GM19463 (cell line): Measurements from ENCODE around the gene LCORL.

ENCODE experiments used
- ATAC-seq: cut with Tn5 transposase; IDR thresholded peaks from one replicate; pipeline ENCODE4 v1.9.1; 2021; ENCODE audit warnings: mild to moderate bottlenecking, moderate library complexity; ENCODE audit not compliant: unreplicated experiment

LCORL gene

GRCh38 chr4:17934286-17934685, 87.3 kb downstream of the LCORL start:
- no peak for ATAC-seq

- no peak for ATAC-seq
These were observed 88.4 kb downstream of the LCORL start for GRCh38 chr4:17933126-17933525.

- ATAC-seq: no peak
These were observed 89.5 kb downstream of the LCORL start for GRCh38 chr4:17932041-17932440.

- ATAC-seq: no peak
These were observed 91.3 kb downstream of the LCORL start for GRCh38 chr4:17930256-17930655.

GRCh38 chr4:17924189-17924588, 97.4 kb downstream of the LCORL start:
- no peak for ATAC-seq

- ATAC-seq: no peak
These were observed 100.1 kb downstream of the LCORL start for GRCh38 chr4:17921451-17921850.

GRCh38 chr4:17920681-17921080, 100.9 kb downstream of the LCORL start:
- ATAC-seq: no peak

- no peak for ATAC-seq
These were observed 106.1 kb downstream of the LCORL start for GRCh38 chr4:17915439-17915838.

- no peak for ATAC-seq
These were observed 109.5 kb downstream of the LCORL start for GRCh38 chr4:17912011-17912410.

GRCh38 chr4:17911608-17912007, 109.9 kb downstream of the LCORL start:
- no peak for ATAC-seq

- ATAC-seq: no peak
These were observed 123.0 kb downstream of the LCORL start for GRCh38 chr4:17898553-17899055.

- ATAC-seq: no peak
These were observed 126.1 kb downstream of the LCORL start for GRCh38 chr4:17895481-17895880.

- no peak for ATAC-seq
These were observed 127.1 kb downstream of the LCORL start for GRCh38 chr4:17894421-17894820.

- no peak for ATAC-seq
These were observed 131.9 kb downstream of the LCORL start for GRCh38 chr4:17889692-17890091.

GRCh38 chr4:17884511-17884910, 137.0 kb downstream of the LCORL start:
- ATAC-seq: no peak

- no peak for ATAC-seq
These were observed 137.5 kb downstream of the LCORL start for GRCh38 chr4:17884063-17884462.

- ATAC-seq: no peak
These were observed 143.9 kb downstream of the LCORL start for GRCh38 chr4:17877661-17878060.

- no peak for ATAC-seq
These were observed 144.6 kb downstream of the LCORL start for GRCh38 chr4:17876943-17877342.

GRCh38 chr4:17875402-17876070, 146.0 kb downstream of the LCORL start:
- peak; percentile 94 for ATAC-seq

GRCh38 chr4:17869327-17869726, 152.2 kb downstream of the LCORL start:
- no peak for ATAC-seq

GRCh38 chr4:17867276-17867675, 154.3 kb downstream of the LCORL start:
- no peak for ATAC-seq

GRCh38 chr4:17866810-17867209, 154.7 kb downstream of the LCORL start:
- no peak for ATAC-seq

- ATAC-seq: no peak
These were observed 155.6 kb downstream of the LCORL start for GRCh38 chr4:17865866-17866363.
